Peyer's patch (tissue), 4 donors: ENCODE results near the gene SAPCD1.

Experiments used
- CTCF ChIP-seq, 6 experiments: fragments of 450-650 bp in 4 of 6; fragments of 200-600 bp in 2 of 6; sonication (generic) in 1 of 6; IDR thresholded peaks; one replicate each; pipeline ENCODE4 v1.5.1; 2017 to 2019; ENCODE audit warnings: antibody characterized with exemption in 6 of 6, mild to moderate bottlenecking in 3 of 6, moderate library complexity in 1 of 6
- POLR2A ChIP-seq, 2 donors: fragments of 450-650 bp; IDR thresholded peaks; one replicate each; pipeline ENCODE4 v1.5.1; 2017; ENCODE audit warnings: antibody characterized with exemption in 2 of 2, mild to moderate bottlenecking in 2 of 2, moderate library complexity in 2 of 2

- TF ChIP-seq CTCF (IDR thresholded peaks at IDR 0.05) (no peak), POLR2A (IDR thresholded peaks at IDR 0.05) (no peak)
Measured at GRCh38 chr6:31744422-31744821, 18.0 kb upstream of the SAPCD1 start.
